HG02884 (cell line): ENCODE measurements around the gene DCTPP1.

ENCODE experiments used
- ATAC-seq: cut with Tn5 transposase; IDR thresholded peaks from one replicate; pipeline ENCODE4 v1.9.1; 2021; ENCODE audit warnings: mild to moderate bottlenecking, moderate library complexity; ENCODE audit not compliant: unreplicated experiment

The DCTPP1 gene

DNA sequence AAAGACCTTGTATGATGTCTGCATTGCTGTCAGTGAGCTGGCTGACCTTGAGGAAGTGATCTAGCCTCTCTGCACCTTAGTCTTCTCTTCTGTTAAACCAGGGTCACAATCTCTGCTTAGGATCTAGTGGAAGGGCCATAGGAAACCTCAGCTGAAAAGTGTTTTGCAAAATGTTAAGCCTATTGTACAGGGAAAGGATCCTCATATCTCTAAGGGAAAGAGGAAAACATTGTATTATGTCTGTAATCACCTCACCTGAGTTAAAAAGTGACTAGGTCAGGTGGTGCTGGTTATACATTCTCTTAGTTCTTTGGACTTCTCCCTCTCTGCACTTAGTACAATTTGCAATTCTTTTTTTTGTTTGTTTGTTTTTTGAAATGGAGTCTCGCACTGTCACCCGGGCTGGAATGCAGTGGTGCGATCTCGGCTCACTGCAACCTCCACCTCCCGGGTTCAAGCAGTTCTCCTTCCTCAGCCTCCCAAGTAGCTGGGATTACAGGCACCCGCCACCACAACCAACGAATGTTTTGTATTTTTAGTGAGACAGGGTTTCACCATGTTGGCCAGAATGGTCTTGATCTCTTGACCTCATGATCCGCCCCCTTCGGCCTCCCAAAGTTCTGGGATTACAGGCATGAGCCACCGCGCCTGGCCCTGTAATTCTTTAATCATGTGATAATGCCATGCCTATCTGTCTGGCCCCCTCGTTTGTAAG, 17.8 kb upstream of the DCTPP1 start:
- ATAC-seq = no peak

DNA sequence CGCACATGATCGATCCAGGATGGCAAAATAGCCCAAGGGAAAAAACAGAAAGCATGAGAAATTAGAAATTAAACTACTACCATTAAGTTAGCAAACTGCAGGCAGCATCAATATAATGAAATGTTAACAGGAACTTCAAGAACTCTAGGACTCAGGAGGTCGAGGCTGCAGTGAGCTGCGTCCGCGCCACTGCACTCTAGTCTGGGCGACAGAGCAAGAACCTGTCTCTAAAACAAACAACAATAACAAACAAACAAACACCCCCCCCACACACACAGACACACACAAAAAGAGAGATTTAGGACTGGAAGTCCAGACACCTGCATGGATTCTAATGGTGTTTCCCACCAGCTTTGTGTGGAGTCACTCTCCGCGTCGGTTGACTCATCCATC, 16.4 kb upstream of the DCTPP1 start:
- ATAC-seq = no peak

DNA sequence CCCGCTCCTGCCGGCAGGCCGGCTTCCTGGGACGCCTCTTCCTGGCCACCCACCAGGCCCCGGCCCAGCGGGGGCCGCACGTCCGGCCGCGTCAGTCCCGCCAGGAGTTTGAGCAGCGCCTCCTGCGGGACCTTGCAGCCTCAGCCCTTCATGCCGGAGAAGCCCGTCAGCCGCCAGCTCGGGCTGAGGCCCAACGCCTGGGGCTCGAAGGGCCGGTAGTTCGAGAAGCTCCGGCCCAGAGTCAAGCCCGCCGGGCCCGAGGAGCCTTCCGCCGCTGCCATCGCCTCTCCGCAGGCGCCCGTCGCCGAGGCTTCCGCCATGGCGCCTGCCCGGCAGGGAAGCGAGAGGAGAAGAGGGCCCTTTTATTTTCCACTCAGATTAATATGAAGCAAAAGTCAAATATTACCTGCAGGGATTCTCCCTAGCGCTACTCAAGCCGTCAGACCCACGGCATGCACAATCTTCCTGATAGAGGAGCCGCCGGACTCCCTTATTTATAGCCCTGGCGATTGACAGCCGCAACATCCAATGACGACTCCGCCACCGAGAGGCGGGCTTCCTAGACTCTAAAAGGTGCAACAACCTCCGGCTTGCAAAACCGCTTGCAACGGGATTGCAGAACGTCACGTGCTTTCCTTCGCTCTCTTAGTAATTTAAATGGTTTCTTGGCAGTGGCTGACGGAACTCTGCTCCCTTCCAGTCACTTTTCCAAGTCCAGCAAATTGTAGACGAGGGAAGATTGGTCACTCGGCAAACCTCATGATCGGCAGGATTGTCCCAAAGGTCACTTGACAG, 15.8 kb upstream of the DCTPP1 start, which contains the start of gene SEPHS2:
Gene SEPHS2, minus strand, starts transcription at position 467 of the 795 bp plus-strand sequence. Its CDS starts 147 bp downstream, at position 320.
- ATAC-seq = peak; percentile 82

DNA sequence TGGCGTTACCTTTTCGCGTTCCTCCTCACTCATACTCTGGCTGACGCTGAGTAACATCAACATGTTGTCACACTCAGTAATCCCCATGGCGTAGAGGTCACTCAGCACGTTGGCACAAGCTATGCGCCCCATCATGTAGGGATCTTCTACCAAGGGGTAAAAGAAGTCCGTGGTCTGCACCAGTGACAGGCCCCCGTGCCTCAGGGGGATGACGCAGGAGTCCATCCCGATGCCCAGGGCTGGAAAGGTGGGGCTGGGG, 15.2 kb upstream of the DCTPP1 start:
- ATAC-seq = no peak

DNA sequence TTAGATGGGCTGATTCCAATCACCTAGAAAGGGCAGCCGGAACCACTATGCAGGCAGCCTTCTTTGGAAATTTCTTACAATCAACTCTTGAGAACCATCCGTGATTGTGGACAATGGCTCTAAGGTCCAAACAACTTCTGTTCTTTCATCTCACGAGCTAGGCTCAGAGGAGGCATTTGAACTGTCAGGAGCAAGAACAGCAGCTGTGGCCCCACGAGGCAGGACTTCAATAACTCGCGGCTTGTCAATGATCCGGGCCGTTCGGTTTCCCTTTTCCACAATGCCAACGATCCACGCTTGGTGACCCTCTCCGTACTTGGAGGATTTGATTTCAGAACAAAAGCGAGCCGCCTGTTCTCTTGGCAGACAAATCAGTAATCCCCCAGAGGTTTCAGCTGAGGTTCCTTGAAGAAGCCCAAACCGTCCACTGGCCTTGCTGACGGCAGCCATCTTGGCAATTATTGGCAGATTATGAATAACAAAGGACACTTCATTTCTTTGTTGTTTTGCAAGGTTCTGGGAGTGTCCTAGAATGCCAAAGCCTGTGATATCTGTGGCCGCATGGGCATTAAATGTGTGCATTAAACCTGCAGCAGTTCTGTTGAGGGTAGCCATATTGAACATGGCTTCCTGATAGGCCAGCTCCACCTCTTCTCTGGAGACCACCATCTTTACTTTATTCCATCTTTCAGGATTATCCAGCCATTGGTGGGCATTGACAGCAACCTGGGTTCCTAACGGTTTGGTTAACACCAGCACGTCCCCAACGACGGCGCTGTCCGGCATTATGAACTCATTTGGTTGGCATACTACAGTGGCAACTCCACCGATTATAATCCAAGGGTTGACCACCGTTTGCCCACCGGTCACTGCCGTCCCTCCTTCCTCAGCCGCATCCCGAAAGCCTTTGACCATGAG, 14.7 kb upstream of the DCTPP1 start:
- no peak for ATAC-seq

DNA sequence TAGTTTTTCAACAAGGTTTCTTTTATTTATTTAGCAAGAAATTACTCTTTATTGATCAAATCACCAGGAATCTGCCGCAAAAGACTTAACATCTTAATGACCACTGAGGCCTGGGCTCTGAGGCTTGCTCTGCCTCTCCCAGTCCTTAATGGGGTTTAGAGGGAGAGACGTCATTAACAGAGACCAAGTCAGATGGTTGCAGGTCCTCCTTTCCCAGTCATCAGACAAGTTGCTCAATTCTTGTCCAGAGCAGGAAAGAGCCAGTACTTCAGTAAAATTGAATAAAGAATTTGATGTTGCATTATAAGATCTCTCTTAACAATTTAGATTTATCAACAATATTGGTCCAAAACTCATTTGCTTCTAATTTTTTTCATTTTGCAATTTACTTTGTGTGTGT, 13.8 kb upstream of the DCTPP1 start:
- ATAC-seq = no peak

DNA sequence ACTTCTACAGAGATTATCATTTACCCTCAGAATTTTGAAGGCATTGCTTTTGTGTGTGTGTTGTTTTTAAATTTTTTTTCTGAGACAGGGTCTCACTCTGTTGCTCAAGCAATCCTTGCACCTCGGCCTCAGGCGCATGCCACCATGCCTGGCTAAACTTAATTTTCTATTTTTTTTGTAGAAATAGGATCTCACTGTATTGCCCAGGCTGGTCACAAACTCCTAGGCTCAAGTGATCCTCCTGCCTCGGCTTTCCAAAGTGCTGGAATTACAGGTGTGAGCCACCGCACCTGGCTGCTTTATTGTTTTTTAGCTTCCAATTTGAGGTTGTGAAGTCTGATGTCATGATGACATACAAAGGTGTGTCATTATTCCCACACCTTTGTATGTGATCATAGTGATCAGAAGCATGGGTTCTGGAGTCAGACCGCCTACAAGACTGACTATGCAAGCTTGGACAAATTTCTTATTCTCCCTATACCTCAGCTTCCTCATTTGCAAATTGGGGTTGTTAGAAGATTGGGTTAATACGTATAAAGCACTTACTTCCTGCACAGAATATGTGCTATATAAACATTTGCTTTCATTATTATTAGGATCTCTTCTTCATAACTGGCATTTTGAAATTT, 10.0 kb upstream of the DCTPP1 start:
- ATAC-seq = no peak

DNA sequence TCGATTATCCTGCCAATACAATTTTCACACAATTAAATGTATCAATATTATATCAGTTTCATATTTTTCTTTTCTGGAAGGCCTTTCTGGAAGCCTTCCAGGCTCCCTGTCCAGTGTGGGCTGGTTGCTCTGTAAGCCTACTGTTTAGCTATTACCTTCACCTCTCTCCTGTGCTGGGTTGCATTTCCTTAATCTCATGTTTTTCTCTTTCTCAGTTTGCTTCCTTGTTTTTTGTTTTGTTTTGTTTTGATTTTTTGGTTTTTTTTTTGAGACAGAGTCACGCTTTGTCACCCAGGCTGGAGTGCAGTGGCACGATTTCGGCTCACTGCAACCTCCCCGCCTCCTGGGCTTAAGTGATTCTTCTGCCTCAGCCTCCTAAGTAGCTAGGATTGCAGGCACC, 9.0 kb upstream of the DCTPP1 start:
- no peak for ATAC-seq

DNA sequence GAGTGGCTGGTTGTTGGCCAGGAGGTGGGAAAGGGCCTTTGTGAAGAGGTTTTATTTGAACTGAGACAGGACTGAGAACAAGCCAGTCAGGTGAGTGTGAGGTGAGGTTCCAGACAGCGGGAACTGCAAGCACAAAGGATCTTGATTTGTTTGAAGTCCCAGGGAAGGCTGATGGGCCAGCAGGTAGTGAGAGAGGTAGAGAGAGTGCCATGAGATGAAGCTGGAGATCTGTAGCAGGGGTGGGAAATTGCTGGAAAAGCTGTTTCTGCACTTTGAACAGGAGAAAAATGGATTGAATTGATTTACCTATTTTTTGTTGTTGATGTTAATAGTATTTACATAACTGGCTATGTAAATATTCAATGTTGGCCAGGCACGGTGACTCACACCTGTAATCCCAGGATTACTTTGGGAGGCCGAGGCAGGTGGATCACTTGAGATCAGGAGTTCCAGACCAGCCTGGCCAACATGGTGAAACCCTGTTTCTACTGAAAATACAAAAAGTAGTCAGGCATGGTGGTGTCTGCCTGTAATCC, 7.7 kb upstream of the DCTPP1 start:
- ATAC-seq = no peak

DNA sequence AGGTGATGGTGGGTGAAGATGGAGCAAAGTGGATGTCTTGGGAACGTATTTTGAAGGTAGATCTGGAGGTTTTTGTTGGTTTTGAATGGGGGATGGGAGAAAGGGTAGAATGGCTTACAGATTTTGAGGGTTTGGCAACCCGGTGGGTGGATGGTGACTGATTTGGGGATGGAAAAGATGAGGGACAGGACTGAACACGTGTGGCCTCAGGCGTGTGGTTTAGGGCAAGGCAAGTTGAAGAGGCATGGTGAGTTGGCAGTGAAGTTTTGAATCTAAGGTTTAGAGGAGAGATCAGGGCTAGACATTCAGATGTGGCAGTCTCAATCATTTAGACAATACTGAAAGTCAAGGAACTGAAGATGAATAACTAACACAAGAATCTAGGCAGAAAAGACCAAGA, 5.0 kb upstream of the DCTPP1 start:
- ATAC-seq = no peak

DNA sequence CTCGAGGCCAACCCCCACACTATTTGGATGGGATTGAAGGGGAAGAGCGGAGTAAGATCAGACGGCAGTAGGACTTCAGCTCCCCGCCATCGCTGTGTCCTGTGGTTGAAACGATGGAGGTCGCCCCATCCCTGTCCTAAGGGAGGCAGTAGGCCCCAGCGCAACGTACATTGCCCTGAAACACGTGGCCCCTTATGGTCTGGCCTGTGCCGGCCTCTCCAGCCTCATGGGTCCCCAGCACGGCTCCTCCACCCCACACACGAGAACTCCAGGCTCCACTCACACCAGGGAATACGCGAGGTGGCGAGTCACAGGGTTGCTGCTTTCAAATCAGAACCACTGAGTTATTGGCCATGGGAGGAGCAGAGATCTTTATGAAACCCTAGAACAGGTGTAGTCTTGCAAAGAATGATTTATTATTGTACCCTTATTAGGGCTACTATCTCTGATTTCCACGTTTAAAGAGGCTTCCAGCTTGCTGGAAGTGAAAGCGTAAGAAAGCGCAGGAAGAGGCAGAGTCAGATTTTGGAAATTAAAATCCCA, 669 bp upstream of the DCTPP1 start:
- peak; percentile 10 for ATAC-seq

DNA sequence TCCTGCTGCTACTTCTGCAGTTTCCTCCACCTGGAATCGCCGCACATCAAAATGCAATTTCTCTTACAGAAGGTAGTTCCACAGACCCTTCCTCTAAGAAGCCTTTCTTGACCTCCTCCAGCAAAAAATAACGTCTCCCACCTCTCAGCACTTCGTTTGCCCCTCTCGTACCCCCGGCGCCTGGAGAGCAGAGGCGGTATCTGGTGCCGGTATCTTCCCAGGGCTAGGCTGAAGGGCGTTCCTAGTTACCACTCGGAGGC, 482 bp downstream of the DCTPP1 start:
- no peak for ATAC-seq

DNA sequence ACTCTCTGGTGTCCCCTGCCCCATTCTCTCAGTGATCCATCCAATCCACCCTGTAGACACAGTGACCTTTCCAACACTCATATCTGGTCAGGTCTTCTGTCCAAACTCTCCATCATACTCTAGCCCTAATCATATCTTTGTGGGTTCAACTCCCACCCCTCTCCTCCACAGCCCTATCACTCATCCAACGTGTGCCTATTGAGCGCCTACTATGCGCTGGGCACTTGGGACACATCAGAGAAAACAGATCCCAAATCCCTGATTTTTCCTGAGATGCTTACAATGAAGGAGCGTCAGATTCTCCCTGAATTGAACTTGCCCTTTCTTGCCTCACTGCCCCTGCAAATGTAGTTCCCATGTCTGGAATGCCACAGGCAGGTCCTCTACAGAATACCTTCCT, 1.8 kb downstream of the DCTPP1 start:
- no peak for ATAC-seq

DNA sequence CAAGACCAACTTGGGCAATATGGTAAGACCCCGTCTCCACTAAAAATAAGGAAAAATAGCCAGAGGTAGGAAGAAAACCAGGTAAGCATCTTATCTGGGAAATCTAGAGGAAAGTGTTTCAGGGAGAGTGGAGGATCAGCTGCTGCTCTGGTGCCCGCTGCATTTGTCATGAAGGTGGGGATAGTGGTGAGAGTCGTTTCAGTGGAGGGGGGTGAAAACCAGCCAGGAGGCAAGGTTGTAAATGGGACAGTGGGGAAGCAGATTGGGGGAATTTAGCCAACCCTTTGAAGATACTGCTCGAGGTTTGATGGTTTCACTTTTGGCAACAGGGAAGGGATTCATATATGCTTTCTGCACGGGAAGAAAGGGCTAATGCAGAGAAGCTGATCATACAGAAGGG, 8.8 kb downstream of the DCTPP1 start:
- no peak for ATAC-seq

DNA sequence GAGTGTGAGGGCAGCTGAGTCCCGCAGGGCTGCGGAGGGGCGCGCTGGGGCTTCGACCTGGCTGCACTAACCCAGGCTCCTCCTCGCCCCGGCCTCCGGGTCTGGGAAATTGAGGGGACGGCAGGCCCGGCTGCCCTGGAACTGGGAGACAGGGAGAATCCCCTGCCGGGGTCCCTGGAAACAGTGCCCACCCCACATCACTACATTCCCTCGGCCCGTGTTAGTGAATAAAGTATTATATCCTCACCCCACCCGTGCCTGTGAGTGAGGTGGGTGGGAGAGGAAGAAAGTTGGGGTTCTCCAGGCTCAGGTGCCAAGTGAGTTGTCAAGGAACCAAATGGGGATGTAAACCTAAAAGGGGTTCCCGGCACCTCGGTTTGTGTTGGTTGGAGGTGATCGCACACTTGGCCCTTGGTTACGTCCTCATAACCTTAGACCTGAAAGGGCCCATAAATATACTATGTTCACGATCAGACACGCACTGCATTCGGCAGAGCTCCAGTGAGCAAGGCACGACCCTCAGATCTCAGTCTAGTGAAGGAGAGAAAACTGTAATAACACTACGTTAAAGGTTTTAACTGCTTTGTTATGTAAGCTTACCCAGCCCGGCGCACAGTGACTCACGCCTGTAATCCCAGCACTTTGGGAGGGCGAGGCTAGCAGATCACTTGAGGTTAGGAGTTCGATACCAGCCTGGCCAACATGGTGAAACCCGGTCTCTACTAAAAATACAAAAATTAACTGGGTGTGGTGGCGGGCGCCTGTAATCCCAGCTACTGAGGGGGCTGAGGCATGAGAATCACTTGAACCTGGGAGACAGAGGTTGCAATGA, 11.3 kb downstream of the DCTPP1 start:
- ATAC-seq = no peak

DNA sequence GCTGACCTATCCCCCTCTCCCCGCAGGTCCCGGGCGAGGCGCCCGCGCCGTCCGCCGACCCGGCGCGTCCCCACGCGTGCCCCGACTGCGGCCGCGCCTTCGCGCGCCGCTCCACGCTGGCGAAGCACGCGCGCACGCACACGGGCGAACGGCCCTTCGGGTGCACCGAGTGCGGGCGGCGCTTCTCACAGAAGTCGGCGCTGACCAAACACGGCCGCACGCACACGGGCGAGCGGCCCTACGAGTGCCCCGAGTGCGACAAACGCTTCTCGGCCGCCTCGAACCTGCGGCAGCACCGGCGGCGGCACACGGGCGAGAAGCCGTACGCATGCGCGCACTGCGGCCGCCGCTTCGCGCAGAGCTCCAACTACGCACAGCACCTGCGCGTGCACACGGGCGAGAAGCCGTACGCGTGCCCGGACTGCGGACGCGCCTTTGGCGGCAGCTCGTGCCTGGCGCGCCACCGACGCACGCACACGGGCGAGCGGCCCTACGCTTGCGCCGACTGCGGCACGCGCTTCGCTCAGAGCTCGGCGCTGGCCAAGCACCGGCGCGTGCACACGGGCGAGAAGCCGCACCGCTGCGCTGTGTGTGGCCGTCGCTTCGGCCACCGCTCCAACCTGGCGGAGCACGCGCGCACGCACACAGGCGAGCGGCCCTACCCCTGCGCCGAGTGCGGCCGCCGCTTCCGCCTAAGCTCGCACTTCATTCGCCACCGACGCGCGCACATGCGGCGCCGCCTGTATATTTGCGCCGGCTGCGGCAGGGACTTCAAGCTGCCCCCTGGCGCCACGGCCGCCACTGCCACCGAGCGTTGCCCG, 12.1 kb downstream of the DCTPP1 start:
- ATAC-seq = peak; percentile 70

DNA sequence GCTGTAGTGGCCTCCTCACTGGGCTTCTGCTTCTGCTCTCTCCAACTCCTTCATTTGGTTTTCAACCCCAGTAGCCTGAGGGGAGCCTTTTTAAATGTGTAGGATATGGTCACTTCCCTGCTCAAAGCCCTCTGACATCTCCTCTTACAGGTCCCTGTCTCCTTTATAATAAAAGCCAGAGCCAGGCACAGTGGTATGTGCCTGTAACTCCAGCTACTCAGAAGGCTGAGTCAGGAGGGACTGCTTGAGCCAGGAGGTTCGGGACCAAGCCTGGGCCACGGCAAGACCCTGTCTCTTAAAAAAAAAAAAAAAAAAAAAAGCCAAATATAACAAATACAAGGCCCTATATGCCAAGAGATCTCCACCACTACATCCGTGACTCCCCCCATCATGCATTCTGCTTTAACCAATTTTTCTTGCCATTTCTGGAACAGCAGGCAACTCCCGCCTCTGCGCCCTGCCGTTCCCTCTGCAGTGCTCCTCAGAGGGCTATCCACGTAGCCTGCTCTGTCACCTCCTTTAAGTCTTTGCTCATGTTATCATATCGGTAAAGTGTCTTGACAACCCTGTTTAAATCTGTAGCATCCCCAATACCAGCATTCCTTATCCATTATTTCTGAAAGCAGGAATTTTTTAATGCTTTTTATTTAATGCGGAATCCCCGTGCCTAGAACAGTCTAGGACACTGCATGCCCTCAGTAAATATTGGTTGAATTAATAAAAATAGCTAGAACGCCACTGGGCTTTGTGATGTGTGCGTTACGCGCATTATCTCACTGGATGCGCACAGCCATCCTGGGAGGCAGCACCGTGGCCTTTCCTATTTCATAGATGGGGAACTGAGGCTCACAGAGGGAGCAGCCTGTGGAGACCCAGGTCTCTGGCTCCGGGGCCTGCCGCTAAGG, 13.0 kb downstream of the DCTPP1 start:
- ATAC-seq = no peak

DNA sequence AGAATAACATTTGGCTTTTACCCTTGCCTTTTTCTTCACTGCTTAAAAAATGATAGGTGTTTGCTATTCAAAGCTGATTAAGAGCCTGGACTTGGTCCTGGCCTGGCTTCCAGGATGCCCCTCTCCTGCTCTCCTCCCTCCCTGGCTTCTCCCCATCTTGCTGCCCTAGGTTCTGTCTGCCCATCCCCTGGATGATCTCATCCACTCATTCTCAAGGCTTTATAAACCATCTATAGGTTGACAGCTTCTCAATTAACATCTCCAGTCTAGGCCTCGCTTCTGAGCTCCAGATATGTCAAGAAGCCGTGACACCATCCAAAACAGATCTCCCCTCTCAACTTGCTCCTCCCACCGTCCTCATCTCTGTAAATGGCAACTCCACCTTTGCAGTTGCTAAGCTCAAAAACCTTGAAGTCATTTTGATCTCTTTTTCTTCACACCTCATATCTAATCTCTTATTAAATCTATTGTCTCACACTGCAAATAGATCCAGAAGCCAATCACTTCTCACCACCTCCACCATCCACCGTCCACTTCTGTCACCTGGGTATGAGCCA, 13.7 kb downstream of the DCTPP1 start:
- ATAC-seq = no peak
